ENCODE measurements around the gene BRD2.

DNA sequence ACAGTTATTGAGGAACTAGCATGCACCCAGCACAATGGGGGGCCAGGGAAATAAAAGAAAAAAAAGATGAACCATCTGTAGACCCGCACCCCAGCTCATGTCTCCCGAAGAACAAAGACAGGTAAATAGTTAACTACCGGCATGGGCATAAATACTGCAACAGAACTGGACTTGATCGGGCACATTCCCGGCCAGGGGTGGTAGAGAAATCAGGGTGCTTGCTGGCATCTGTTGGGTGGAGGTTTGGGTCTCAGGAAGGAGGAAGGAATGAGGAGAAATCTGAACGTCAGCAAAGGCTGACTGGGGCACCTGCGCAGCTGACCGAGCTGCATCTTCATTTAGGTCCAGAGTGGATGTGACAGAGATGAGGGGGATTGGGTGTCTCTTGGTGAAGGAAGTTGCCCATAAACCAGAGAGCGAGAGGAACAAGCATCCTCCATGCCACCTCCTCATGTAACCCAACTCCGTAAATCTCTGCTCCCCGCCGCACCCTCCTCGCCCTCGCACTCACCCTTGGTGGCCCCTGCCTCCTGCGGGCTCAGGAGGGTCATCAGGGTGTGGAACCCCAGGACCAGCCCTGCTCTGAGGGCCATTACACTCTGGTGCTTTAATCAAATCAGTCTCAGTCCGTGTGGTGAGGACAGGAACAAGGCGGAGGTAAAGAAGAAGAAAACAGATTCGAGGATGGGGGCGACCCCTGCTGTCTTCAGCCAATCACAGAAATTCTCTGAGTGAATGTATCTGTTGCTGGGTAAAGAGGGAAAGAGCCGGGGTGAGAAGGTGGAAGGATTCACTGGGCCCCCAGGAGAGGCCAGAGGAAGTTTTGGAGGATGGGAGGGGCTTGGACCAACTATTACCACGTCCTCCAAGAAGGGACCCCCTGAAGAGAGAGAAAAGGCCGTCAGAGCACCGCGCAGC, 40.8 kb downstream of the BRD2 start, which contains the start of gene HLA-DOA:
- TF ChIP-seq, protein P1, sequence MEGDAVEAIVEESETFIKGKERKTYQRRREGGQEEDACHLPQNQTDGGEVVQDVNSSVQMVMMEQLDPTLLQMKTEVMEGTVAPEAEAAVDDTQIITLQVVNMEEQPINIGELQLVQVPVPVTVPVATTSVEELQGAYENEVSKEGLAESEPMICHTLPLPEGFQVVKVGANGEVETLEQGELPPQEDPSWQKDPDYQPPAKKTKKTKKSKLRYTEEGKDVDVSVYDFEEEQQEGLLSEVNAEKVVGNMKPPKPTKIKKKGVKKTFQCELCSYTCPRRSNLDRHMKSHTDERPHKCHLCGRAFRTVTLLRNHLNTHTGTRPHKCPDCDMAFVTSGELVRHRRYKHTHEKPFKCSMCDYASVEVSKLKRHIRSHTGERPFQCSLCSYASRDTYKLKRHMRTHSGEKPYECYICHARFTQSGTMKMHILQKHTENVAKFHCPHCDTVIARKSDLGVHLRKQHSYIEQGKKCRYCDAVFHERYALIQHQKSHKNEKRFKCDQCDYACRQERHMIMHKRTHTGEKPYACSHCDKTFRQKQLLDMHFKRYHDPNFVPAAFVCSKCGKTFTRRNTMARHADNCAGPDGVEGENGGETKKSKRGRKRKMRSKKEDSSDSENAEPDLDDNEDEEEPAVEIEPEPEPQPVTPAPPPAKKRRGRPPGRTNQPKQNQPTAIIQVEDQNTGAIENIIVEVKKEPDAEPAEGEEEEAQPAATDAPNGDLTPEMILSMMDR (IDR thresholded peaks at IDR 0.05 in 4 of 5, conservative IDR thresholded peaks at IDR 0.05 in 1 of 5) = no peak
- no peak for TF ChIP-seq POLR2A (IDR thresholded peaks at IDR 0.05)
